Endothelial cell (in vitro differentiated cells): ENCODE results near the gene CLPTM1L. TPM values are rescaled to one million over a fixed set of nuclear protein-coding genes. Genes with fewer than 3 reads are reported as not detected.
A peak's percentile ranks its signal among the peaks of the same experiment; 100 is the strongest.
"Not testable (repeated sequence)": the region's sequence is repeated elsewhere in the genome, so short reads cannot be mapped to it uniquely, and the experiment has no call there.

Experiments
- DNase-seq: peaks from one replicate; pipeline ENCODE4 v3.0.0; 2021; ENCODE audit warnings: low spot score
- H3K27ac Mint-ChIP-seq: one replicate; pipeline ENCODE4 v1.8.0; 2021; ENCODE audit warnings: mixed read lengths, inconsistent platforms; ENCODE audit not compliant: unreplicated experiment
- H3K27me3 Mint-ChIP-seq: one replicate; pipeline ENCODE4 v1.8.0; 2021; ENCODE audit warnings: mild to moderate bottlenecking, moderate library complexity, mixed read lengths, inconsistent platforms; ENCODE audit not compliant: unreplicated experiment
- H3K36me3 Mint-ChIP-seq: one replicate; pipeline ENCODE4 v1.8.0; 2021; ENCODE audit warnings: mild to moderate bottlenecking, low read depth, mixed read lengths, inconsistent platforms; ENCODE audit not compliant: unreplicated experiment
- H3K4me1 Mint-ChIP-seq: one replicate; pipeline ENCODE4 v1.8.0; 2021; ENCODE audit warnings: mild to moderate bottlenecking, mixed read lengths, inconsistent platforms; ENCODE audit not compliant: unreplicated experiment
- H3K4me3 Mint-ChIP-seq: one replicate; pipeline ENCODE4 v1.8.0; 2021; ENCODE audit warnings: mild to moderate bottlenecking, mixed read lengths, inconsistent platforms; ENCODE audit not compliant: unreplicated experiment
- H3K9me3 Mint-ChIP-seq: one replicate; pipeline ENCODE4 v1.8.0; 2021; ENCODE audit warnings: mixed read lengths, inconsistent platforms; ENCODE audit not compliant: unreplicated experiment
- CTCF ChIP-seq: fragments of 200-600 bp; sonication (generic); IDR thresholded peaks from one replicate; pipeline ENCODE4 v1.5.0; 2021; ENCODE audit warnings: antibody characterized with exemption; ENCODE audit not compliant: unreplicated experiment
- total RNA-seq: library from RNA; stranded (reverse); fragmentation: NEBNext Ultra II Directional; extraction: Animal tissue kit (Norgen Biotek cat#: 25700); gene quantifications from one replicate; pipeline ENCODE4 v1.2.1, GENCODE V29; 2021; ENCODE audit not compliant: unreplicated experiment

Gene CLPTM1L
- total RNA-seq, 1 donor from 2014 or later, result 86.6 TPM

- peaks cover 5% of the 10 kb centered on the region for H3K27me3 Mint-ChIP-seq
- H3K9me3 Mint-ChIP-seq, result no peaks in the 10 kb centered on the region
- H3K4me3 Mint-ChIP-seq, result no peak overlapping the region
- TF ChIP-seq CTCF, result no peak
- H3K36me3 Mint-ChIP-seq, result peaks cover 54% of the 10 kb centered on the region
- no peaks in the 10 kb centered on the region for H3K4me1 Mint-ChIP-seq
- no peak for DNase-seq
- H3K27ac Mint-ChIP-seq, result no peak overlapping the region
Measured at GRCh38 chr5:1335540-1336095, 9.3 kb downstream of the CLPTM1L start.

GRCh38 chr5:1334831-1335539, 9.9 kb downstream of the CLPTM1L start:
- H3K36me3 Mint-ChIP-seq, result peaks cover 56% of the 10 kb centered on the region
- peak overlapping the region; percentile 56 for H3K4me3 Mint-ChIP-seq
- H3K27me3 Mint-ChIP-seq, result peaks cover 7% of the 10 kb centered on the region
- no peak for TF ChIP-seq CTCF
- DNase-seq, result no peak
- H3K9me3 Mint-ChIP-seq, result no peaks in the 10 kb centered on the region
- H3K4me1 Mint-ChIP-seq, result no peaks in the 10 kb centered on the region
- no peak overlapping the region for H3K27ac Mint-ChIP-seq

- no peaks in the 10 kb centered on the region for H3K9me3 Mint-ChIP-seq
- H3K4me3 Mint-ChIP-seq, result no peak overlapping the region
- peaks cover 57% of the 10 kb centered on the region for H3K36me3 Mint-ChIP-seq
- no peaks in the 10 kb centered on the region for H3K4me1 Mint-ChIP-seq
- no peak for TF ChIP-seq CTCF
- H3K27ac Mint-ChIP-seq, result no peak overlapping the region
- no peak for DNase-seq
- H3K27me3 Mint-ChIP-seq, result peaks cover 7% of the 10 kb centered on the region
Measured at GRCh38 chr5:1333986-1334385, 10.9 kb downstream of the CLPTM1L start.

GRCh38 chr5:1333286-1333685, 11.6 kb downstream of the CLPTM1L start:
- H3K27ac Mint-ChIP-seq, H3K9me3 Mint-ChIP-seq, H3K4me3 Mint-ChIP-seq, DNase-seq, H3K4me1 Mint-ChIP-seq: not testable (repeated sequence)
- H3K27me3 Mint-ChIP-seq, result peaks cover 12% of the 10 kb centered on the region
- peaks cover 63% of the 10 kb centered on the region for H3K36me3 Mint-ChIP-seq

GRCh38 chr5:1332461-1333001, 12.4 kb downstream of the CLPTM1L start:
- peaks cover 7% of the 10 kb centered on the region for H3K4me1 Mint-ChIP-seq
- H3K27me3 Mint-ChIP-seq, result peaks cover 12% of the 10 kb centered on the region
- peaks cover 62% of the 10 kb centered on the region for H3K36me3 Mint-ChIP-seq
- no peak for DNase-seq
- TF ChIP-seq CTCF, result no peak
- H3K9me3 Mint-ChIP-seq, result no peaks in the 10 kb centered on the region
- no peak overlapping the region for H3K27ac Mint-ChIP-seq
- H3K4me3 Mint-ChIP-seq, result peak overlapping the region; percentile 11
